Measurements from ENCODE around the gene PCED1A.
A peak's percentile ranks its signal among the peaks of the same experiment; 100 is the strongest.
"Not testable (repeated sequence)": the region's sequence is repeated elsewhere in the genome, so short reads cannot be mapped to it uniquely, and the experiment has no call there.

PCED1A gene

DNA sequence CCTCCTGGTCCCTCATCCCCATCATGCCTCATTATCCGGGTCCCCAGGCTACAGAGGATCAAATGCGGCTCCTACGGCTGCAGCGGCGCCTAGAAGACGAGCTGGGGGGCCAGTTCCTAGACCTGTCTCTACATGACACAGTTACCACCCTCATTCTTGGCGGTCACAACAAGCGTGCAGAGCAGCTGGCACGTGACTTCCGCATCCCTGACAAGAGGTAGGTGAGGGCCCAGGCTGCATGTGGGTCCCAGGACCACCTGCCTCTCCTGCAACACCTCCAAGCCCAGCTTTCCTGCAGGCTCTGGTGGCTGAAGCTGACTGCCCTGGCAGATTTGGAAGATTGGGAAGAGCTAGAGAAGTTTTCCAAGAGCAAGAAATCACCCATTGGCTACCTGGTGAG is 24.6 kb upstream of the PCED1A start:
- DNase-seq: no peak

DNA sequence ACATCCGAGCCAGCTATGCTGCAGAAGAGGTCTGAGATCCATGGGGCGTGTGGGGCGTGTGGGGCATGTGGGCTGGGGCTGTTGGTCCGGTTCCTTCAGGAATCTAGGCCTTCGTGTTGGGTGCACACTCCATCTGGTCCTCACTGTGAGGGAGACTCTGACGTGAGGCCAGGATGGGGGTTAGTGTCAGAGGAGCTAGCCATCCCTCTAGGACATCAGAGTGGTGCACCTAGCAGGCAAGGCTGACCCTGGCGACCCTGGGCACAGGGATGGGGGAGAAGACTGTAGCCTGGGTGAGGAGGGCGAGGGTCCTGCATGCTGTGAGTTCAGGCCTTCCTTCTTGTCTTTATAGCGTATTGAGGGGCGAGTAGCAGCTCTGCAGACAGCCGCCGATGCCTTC is 24.2 kb upstream of the PCED1A start:
- no peak for DNase-seq

DNA sequence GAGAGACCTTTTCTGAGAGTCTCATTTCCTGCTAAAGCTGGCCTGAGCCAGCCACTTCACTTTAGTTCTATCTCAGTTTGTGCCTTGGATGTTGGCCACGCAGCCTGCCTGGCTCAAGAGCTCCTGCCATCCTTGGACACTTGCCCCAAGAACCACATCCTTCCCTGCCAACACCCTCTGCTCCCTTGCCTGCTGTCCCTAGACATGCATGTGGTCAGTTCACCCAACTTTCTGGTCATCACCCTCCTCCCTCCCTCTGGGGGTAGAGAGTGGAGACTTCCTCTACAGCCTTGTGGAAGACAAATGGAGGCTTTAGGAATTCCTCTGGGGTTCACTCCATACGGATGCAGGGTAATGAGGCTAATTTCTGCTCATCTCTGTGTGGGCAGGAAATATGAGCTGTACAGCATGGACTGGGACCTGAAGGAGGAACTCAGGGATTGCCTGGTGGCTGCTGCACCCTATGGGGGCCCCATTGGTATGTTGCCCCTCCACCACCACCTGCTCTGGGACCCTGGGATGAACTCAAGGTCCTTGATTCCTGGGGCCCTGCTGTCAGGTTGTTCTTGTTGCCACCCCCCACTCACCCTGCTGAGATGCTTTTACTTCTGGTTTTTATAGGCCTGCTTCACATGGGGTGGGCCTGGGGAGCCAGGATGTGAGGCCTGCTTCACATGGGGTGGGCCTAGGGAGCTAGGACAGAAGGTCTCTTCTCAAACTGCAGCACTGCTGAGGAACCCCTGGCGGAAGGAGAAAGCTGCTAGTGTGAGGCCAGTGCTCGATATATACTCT is 19.1 kb upstream of the PCED1A start:
- DNase-seq: no peak

DNA sequence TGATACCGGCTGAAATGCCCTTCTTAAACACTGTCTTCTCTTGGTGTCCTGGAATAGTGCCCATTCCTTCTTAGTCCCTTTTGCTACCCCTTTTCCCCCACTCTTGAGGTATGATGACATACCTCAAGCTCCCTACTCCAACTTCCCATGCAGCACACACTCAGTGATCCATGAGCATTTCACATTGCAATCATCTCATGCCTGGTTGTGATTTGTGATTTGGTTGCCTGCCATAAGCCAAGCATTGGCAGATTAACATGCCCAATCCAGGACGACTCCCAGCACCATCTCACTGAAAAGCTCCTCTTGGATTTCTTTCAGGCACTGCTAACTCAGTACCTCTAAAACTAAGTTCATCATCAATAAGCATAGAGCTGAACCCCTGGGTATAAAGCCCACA is 18.1 kb upstream of the PCED1A start:
- DNase-seq: no peak

DNA sequence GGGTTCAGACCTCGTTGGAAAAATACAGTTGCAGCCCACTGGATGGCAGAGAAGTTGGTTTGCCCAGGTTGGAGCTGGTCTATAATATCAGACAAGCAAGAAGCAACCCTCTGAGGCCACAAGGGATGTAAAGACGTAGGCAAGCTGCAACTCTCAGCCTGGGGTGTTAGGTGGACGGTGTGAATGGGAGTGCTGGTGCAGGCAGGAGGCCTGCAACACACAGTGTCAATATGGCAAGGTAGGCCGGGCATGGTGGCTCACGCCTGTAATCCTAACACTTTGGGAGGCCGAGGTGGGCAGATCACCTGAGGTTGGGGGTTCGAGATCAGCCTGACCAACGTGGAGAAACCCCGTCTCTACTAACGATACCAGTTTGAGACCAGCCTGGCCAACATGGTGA is 10.6 kb upstream of the PCED1A start:
- DNase-seq: no peak

DNA sequence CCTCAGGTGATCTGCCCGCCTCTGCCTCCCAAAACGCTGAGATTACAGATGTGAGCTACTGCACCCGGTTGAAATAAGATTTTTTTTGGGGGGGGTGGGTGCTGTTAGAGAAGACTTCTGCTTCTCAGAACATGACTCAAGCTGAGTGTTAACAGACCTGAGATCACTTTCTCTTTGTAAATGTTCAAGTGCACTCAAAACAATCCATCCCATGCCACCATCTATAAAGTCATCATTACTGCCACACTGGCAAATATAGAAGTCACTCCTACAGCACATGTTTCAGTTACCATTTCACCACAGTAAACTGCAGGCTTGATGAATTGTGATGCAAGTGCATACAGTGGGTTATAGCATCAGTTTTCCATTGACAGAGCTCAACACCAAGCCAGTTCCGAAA is 9.1 kb upstream of the PCED1A start:
- no peak for DNase-seq

DNA sequence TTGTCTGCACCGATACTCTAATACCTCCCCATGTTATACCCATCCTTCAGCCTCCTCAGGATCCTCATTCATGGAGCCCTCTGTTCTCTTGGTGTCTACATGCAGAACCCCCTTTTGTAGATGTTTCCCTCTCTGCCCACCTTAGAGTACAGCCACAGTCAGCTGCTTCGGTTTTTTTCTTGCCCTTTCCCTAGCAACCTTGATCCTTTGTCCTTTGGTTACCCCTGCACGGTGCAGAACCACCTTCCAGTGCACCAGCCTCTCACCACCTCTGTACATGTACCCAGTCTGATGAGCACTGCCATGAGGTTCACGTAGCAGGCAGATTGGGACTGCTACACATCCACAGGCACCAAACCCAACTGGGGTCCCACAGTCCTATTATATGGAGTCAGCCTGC is 7.3 kb upstream of the PCED1A start:
- no peak for DNase-seq

DNA sequence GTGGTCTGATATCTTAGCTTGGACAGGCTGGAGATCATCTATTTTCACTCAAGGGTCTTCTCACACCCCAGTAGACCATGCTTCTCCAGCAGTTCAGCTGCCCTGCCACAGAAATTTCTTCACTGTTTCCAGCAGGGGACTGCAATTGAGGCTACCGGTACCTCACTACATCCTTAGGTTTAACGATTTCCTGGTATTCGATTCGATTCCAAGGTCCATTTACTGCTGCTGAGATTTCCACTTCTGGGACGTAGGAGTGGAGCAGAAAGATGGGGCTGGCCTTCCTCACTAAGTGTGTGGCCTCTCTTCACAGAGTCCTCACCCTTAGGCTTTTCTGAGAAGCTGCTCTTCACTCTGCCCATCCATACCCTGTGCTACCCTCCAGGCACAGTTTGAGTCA is 6.2 kb upstream of the PCED1A start:
- no peak for DNase-seq

DNA sequence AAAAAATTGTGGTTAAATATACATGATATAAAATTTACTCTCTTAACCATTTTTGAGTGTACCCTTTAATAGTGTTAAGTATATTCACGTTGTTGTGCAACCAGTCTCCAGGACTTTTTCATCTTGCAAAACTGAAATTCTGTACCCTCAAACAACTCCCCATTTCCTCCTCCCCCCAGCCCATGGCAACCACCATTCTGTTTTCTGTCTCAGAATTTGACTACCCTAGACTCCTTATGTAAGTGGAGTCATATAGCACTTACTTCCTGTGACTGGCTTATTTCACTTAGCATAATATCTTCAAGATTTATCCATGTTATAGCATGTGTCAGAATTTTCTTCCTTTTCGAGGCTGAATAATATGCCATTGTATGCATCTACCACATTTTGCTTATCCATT is 5.2 kb upstream of the PCED1A start:
- DNase-seq: no peak

DNA sequence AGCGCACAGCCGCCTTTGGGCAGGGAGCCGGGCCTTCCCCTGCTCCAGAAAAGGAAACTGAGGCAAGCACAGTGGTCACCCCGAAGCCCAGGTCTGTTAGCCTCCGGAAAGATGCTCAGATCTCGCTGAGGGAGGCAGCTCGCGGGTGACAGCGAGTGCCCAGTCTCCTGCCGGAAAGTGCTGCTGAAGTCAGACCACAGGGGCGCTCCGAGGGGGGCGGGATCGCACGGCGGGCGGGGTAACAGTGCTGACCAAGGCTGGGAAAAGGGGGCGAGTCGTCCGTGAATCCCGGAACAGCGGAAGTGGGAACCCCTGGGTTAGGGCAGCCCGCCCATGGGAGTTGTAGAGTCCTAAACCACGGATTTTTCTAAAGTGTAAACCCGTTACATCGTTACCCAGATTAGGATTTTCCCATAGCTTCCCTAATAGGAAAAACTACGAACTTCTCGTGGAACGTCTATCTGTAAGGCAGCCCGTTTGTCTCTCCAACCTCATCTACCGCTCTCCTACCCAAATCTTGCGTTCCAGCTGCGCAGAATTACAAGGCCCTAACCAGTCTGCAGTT is 594 bp upstream of the PCED1A start:
- DNase-seq: peak; percentile 16

DNA sequence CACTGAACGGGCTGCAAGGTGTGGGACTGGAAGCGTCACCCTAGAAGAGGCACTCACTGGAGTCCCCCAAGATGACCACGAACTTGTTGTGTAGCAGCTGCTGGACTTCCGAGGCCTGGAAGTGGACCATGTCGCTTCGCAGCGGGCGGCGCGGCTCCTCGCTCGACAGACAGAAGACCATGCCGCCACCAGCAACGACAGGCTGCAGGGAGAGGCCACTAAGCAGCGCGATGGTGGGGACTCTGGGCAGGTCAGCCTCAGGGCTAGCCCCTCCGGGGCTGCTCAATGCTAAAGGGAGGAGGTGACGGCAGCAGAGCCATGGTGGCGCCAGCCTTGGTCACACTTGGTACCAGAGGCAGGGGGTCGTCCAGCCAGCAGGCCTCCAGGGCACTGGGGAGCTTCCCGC is 720 bp downstream of the PCED1A start:
- DNase-seq: no peak

DNA sequence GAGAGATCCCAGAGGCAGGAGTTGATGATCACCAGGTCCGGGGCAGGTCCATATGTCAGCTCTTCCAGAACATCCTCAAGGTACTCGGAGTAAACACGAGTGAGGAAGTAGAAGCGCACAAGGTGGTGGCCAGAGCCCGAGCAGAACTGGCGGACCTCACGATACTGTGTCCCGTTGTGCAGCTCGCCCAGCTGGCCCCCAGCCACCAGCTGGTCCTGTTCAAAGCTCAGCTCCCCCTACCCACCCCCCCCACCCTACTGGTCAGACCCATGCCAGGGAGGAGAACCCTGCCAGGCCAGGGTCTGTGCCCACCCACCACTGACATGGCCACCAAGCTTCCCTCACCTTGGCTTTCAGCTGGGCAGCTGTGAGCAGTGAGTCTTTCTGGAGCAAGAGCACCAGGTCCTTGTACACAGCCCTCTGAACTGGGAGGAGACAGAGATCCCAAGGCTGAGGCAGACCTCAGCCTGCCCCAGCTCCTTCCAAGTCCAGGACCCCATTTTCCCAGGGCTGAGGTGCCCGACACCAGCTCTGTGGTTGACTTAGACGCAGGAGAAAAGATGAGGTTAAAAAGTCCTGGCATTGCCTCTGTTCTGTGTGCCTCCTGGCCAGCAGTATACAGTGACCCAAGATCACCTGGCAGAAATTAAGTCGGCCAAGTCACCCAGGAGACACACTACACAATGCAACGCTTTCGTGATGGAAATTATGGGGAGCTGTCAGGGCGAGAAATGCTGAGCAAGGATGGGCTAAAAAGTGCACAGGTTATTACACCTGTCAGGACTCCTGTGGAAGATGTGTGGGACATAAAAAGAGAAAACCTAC is 1.4 kb downstream of the PCED1A start:
- DNase-seq: no peak

DNA sequence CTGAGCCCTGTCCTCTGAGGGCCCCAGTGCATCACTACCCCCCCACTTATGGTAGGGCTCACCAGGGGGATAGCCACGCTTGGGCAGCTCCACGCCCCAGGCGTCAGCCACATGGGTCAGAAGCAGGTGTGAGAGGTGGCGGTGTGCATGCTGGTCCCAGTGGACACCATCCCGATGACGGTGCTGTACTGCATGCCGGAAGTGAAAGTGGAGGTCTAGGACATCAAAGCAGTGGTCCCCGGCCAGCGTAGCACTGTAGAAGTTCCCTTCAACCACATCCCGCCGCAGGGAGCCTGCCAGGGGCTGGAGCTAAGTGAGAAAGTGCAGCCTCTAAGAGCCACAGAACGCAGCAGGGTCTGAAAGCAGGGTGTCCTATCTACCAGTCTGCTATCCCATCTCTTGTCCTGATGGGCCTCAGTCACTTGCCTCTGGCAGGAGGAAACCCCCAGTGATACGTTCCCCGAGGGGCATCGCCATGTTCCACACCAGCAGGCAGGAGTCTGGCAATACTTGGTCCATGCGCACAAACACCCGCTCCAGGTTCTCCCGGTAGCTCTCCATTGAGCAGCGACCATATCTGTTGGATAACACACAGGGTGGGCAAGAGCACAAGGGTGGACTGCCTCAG is 2.2 kb downstream of the PCED1A start:
- DNase-seq: no peak

DNA sequence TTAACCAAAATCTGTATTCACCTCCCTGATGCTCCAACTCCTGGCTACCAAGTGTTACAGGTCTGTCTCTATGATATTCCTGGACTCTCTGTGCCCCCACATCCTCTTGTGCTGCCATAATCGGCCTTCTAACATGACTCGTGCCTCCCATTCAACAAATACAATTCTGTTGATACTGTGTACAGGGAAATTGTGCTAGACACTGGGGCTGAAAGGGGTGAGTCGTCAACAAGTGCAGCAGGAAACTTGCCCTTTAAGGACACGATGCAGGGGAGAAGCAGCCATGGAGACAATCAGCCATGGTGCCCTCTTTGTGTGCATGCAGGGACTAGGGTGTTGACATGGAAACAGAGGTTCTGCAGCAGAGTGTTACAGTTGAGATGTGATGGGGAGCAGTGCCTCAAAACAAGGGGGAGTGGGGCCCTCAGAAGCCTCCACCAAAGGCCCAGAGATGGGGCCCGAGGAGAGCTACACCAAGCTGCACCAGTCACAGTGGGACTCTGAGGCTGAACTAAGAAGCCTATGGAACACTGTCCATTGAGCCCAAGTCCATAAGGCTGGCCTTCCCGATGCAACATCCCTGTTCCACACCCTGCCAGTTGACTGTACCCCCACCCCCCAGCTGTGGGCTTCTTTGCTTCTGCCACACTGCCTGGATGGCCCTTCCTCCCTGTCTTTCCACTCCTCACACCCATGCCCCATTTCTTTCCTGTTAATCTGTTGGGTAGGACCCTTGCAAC is 3.1 kb downstream of the PCED1A start:
- DNase-seq: no peak

DNA sequence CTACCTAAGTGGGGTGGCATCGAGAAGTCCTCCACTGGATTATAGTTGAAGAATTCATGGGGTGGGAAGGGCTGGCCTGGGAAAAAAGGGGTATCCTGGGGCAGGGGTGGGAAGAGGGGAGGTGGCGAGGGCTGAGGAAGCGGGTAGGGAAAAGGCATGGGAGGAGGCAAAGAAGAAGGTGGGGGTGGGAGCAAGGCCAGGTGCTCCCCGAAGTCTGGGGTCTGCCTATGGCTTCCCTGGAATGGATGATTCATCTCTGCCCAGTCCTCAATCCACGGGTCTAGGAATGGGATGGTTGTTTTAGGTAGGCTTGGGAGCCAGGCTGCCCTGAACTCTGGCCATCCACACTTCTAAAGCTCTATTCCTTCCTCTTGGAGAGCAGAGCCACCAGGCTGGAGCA is 4.4 kb downstream of the PCED1A start:
- no peak for DNase-seq

DNA sequence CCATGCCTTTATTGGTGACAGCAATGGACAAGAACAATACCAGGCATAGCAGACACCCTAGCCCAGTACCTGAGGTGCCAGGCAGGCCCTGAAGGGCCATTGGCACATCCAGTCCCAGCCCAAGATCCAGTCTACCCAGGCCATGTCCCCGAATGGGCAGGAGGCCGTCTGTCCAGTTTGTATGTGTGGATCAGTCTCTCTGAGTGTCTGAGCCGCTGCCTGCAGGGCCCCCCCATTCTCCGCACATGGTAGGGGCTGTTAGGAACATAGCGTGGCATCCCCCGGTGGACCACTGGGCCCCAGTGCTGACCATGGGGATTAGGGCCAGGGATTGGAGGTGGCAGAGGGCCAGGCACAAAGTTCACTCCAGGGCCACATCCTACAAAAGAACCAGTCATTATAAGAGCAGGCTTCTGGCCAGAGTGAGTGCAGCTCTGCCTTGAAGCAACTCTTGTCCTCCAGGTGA is 5.1 kb downstream of the PCED1A start:
- DNase-seq: no peak

DNA sequence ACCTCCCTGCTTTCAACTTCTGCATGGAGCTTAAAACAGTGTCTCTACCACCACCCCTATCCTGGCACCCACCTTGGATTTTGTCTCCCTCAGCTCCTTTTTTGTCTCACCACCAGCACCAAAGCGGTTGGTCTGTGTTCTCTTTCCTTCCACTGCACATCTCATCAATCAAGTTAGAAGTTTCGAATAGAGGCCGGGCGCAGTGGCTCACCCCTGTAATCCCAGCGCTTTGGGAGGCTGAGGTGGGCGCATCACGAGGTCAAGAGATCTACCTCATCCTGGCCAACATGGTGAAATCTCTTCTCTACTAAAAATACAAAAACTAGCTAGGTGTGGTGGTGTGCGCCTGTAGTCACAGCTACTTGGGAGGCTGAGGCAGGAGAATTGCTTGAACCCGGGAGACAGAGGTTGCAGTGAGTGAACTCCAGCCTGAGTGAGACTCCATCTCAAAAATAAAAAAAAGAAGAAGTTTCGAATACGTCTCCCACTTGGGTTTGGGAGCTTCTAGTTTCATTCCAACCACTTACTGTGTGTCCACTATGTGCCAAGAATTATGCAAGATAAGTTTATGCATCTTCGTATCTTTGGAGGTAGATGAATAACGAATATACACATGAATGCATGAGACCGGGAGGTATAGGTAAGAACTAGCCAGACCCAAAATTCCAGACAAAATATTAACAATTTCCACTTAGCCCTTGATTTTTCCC is 5.9 kb downstream of the PCED1A start:
- DNase-seq: no peak

DNA sequence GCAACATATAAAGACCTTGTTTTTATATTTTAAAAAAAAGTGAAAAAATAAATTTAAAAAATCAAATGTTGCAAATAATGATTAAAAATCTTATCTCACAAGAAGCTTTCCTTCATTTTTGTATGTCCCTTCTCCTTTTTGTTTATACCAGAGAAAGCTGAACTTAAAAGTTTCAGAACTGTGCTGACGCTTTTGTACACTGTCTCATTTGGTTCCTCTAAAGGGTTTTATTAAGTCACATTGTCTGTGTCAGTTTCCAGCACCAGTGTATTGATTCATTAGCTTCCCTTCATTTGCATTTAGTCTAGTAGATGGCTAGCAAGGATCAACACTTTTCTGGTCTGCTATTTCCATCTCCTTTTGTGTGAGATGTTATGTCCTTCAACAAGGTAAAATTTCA is 6.7 kb downstream of the PCED1A start:
- DNase-seq: no peak

DNA sequence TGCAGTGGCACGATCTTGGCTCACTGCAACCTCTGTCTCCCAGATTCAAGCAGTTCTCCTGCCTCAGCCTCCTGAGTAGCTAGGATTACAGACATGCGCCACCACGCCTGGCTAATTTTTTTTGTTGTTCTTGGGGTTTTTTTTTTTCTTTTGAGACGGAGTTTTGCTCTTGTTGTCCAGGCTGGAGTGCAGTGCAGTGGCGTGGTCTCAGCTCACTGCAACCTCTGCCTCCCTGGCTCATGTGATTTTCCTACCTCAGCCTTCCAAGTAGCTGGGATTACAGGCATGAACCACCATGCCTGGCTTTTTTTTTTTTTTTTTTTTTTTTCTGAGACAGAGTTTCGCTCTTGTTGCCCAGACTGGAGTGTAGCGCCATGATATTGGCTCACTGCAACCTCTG is 9.2 kb downstream of the PCED1A start:
- not testable (repeated sequence) for DNase-seq

DNA sequence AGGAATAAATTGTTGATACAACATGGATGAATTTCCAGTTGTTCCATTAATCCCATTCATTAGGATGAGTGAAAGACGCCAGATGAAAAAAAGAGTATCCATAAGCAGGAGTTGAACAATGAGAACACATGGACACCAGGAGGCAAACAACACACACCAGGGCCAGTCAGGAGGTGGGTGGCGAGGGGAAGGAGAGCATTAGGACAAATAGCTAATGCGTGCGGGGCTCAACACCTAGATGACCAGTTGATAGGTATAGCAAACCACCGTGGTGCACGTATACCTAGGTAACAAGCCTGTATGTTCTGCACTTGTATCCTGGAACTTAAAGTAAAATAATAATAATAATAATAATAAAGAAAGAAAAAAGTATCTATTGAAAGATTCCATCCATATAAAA is 11.1 kb downstream of the PCED1A start:
- DNase-seq: no peak

DNA sequence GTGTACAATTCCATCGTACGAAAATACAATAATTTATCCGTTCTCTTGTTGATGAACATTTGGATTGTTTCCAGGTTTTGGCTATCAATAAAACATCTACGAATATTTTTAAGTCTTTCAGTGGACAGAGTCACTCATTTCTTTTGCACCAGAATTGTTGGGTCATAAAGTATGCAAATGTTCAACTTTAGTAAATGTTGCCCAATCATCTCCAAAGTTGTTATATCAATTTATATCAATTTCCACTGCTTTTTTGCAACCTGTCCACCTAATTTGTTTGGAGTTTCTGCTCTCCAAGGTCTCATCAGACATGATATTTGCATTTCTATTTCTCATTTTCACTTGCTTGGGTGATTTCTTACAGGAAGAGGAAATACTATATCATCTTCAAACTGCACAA is 13.8 kb downstream of the PCED1A start:
- no peak for DNase-seq

DNA sequence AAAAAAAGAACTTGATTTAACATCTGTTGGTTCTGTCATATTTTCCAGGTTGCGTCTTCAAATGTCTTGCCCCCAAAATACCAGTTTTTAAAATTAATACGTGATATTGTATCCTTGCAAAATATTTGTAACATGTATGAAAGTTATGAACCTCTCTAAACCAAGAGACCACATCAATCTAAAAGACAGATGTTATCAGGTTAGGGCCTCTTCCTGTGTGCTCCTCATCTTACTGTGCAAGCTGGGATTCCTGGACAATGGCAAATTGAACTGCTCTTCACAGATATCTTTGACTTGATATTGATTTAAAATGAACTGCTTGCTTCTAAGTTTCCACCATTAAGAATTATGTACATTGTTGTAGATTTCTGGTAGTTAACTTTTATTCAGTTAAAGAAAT is 14.7 kb downstream of the PCED1A start:
- no peak for DNase-seq

All from NCI-H1092 treated with DMSO at 0.1 percent for 48 hours (cell line).